GM21367 (cell line): ENCODE data around the gene MCC.

Experiments used
- ATAC-seq: cut with Tn5 transposase; IDR thresholded peaks from one replicate; pipeline ENCODE4 v1.9.1; 2021; ENCODE audit not compliant: unreplicated experiment

Gene MCC

DNA sequence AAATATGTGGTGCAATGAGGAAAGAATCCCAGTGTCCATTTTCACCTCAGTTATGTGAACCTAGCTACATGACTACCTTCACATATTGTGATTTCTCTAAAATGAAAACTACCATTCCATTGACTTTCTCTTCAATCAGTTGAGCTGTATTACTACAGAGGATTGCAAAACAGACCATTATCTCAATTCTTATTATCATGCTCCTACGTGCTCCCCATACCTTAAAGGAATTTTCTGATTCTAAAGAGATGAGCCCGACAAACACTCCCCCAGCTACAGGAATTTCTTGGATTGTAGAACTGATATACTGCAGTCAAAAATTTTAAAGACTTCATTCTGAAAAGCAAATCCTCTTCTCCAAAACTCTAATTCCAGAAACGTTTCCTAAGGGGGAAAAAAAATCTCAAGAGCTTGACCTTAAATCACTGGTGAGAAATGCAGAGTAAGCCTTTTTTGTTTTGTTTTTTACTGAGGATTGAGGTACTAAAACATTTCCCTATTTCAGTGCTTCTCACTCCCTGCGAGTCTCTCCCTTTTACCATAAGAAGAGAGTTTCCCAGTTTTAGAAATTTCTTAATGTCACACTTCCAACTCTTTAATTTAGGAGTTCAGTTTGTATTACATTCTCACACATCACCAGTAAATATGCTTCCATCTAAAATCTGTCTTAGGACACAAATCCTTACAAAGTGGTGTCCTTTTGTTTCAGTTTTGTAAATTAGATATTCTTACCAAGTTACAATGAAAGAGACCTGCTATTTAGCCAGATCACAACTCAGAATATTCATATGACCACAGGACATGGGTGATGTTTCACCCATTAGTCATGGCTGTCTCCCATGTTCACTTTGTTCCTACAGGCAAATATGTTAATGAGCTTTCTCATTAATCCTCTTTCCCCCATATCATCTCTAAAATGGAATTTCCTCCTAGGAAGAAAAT lies 257.3 kb downstream of the MCC start:
- no peak for ATAC-seq

DNA sequence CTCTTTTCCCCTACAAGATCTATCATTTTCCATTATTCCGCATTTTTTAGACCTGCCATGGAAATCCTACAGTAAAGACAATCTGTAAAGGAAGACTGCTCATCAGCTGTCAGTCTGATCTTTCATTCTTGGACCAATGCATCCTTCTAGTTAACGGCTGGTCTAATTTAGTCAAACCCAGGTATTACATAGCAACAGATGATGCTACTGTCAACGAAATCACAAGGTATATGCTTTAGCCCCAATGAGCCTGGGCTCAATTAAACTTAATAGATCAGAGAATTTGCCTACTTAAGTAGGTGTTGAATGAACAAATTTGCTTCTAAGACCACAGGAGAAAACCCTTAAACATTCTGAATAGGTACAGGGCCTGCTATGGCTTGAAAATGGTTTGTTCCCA lies 260.5 kb downstream of the MCC start:
- no peak for ATAC-seq

DNA sequence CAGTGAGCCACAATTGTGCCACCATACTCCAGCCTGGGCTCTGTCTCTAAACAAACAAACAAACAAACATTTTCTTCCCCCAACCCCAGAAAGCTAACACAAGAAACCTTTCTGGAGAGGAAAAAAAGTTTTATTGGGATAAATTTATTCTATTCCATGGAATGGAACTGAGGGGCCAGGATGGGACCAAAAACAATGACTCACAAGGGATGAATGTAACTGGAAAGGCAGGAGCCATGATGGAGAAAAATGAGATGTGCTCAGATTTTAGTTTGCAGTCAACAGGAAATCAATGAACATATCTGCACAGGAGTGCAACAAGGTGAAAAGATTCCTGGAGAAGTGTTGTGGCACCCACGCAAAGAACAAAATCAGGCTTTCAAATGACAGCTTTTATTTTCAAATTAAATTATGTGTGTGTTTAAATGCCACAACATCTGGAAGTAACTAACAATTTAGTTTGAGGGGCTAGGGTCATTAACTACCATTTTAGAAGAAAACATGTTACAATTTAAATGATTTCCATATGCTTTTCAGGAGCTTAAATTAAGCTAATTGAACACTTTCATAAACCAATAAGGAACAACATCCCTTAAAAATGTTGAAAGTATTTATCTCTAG lies 262.0 kb downstream of the MCC start:
- no peak for ATAC-seq

DNA sequence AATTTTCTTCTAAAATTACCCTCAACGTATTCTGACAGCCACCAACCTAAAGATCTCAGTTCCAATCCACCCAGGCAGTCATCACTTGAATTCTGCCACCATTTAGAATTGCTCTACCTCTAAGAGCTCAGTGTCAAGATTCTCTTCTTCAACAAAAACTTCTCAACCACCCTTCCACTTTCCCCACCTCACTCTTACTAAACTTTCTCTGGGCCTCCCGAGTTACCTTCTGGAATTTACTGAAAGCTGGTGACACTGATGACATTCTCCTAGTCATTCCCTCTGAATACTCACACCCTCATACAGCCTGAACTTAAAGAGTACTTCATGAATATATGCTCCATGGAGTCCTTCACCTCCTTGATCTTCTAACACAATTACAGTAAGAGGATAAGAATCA lies 263.0 kb downstream of the MCC start:
- no peak for ATAC-seq

DNA sequence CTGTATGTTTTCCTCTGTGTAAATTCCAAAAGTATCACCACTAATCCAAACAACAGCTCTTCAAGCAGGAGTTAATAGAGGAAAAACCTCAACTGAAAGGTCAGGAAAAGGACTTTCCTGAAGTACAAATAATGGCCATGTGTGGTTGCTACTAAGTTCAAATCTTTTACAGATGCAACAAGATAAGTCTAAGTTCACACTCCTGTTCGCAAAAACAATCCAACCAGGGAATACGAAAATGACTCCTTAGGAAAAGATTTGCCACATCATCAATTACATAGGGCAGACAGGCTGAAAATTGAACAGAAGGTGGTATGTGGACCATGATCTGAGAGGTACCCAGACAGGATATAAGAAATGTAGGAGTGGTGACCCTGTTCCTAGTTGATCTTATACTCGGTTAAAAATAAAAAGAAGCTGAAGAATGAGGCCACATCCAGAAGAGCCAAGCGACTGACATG lies 263.6 kb downstream of the MCC start:
- ATAC-seq: no peak

DNA sequence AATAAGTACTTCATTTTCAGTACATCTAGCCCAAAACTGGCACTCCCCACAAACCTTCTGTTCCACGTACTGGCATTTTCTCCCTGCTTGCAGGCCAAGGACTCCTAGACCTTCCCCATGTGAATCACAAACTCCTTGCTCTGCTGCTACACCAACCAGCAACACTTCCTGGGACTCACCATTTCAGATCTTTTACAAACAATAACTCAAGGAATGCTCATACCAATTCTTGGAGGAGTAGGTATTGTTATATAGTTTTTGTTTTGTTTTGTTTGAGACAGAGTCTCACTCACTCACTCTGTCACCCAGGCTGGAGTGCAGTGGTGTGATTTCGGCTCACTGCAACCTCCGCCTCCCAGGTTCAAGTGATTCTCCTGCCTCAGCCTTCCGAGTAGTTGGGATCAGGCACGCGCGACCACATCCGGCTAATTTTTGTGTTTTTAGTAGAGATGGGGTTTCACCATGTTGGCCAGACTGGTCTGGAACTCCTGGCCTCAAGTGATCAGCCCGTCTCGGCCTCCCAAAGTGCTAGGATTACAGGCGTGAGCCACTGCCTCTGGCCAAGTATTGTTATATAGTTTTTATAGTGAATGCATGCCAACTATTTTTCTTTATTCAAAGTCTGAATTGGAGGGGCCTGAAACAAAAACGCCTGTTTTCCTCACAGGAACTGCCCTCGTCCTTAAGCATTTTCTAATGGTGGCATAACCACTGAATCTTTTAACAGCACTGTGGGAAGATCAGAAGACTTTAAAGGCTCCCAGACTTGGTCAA lies 264.2 kb downstream of the MCC start:
- ATAC-seq: no peak

DNA sequence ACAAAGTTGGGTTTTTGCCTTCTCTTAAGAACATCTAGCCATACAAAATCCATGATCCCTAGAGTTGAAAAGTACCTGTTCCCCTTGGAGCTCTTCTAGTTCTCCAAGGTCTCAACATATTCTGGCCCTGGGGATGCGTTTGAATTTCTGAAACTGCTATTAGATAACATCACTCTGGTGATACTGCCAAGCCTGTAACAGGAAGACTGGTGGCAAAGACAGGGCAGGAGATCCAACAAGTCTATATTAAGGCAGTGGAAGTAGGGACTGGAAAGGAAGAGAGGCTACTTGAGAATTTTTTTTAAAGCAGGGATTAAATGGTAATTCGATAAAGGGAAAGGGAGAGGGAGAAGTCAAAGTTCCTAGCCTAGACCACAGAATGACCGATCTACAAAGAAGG lies 264.9 kb downstream of the MCC start:
- ATAC-seq: no peak

DNA sequence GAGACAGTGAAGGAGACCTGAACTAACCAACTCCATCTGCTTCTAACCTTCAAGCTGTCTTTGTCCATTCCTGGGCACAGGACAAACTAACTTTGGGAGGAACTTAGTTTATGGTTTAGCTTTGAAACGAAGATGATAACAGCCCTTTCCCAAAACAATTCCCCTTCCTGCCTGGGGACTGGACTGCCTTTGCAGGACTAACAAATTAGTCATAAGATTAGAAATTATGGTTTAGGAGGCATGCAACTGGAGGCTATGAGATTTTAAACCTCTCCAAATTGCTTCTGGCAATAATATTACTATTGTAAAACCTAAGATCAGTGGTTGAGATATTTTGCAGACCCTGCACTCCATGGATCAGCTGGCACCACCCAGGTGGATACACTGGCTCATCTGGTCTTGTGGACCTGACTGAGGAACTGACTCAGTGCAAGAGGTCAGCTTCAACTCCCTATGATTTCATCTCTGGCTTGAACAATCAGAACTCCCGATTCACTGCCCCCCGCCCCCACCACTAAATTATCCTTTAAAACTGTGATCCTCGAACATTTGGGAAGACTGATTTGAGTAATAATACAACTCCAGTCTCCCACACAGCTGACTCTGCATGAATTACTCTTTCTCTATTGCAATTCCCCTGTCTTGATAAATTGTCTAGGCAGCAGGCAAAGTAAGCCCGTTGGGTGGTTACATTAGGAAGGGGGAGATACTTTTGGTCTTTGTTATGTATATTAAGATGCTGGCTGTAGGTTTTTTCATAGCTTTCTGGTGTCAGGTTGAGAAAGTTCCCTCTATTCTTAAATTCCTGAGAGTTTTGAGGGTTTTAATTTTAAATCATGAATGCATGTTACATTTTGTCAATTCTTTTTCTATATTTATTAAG lies 266.7 kb downstream of the MCC start:
- ATAC-seq: no peak

DNA sequence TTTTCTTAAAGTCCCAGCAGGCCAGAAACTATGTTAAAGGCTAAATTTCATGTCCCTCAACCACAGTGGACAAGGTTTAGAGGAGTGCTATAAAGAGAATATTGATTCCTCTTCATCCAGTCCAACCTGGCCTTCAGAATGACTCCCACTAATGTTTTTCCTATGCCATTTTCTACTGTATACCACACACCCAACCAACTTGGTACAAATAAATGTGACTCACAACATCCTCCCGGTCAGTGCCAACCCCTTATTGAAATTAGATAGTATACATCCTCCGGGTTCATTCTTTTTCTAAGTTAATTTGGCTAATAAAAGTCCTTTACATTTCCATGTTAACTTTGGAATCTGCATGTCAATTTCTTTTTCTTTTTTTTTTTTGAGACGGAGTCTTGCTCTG lies 268.6 kb downstream of the MCC start:
- ATAC-seq: no peak

DNA sequence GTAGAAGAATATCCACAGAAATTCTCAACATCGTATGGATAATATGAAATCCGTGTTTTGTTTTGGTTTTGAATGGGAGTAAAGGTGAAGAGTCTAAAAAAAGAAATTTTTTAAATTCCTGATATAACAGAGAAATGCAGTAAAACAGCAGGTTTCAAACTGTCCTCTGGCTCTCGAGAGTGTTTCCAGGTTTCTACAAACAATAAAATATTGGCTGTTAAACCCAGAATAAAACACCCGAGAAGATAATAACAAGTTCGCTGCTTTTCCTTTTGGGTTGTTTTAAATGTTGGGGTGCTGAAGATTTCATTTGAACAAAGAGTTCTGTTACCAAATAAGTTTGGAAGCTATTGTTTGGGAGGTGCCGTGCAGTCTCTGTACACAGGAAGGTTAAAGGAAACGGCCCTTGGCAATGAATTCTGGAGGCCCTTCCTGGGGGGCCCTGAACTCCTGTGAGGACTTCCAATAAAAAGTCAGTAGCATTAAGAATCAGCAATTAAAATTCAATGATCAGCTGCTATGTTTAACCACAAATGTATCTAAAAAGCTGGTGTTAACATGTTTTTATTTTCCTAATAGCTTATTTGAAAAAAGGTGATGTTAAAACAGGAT lies 269.2 kb downstream of the MCC start:
- no peak for ATAC-seq

DNA sequence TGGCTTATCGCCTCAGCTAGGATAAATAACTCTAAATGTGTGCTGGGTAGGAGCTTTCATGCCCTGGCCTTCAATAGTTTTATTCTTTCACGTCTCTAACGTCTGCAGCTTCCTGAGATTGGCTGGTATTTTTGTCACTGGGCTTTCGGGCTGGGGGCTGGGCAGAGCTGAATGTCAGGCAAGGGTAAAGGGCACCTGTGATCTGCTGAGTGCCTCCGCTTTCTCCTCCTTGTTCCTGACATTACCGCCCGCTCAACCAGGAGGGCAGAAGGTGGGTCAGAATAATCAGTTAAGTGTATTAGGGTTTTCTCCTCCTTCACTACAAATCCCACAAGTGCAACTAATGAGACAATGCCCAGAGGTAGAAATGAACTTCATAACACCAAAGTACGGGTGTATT lies 270.1 kb downstream of the MCC start:
- no peak for ATAC-seq

DNA sequence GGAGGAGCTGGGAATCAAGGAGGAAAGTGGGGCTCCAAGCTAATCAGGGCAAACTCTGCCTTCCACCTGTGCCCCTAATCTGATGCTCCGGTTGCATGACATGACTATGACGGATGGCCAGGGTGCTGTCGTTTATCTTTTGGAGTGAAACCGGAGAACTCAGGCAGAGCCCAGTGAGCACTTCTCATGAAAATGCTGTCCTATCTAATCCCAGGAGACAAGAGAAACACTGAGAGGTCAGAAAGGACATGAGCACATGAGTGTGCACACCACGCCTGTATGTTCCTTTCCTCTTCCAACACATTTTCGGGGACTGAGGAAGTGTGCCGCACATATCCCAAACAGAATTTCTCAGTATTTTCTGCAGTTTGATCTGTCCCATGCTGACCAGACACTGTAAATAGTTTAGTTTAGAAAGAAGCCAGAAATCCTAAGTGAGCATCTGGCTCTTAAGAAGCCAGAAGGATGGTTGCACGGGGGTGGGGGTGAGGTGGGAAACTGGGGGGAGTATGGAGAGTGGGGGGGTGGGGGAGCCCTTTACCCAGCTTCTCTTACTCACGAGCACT lies 270.6 kb downstream of the MCC start:
- no peak for ATAC-seq

DNA sequence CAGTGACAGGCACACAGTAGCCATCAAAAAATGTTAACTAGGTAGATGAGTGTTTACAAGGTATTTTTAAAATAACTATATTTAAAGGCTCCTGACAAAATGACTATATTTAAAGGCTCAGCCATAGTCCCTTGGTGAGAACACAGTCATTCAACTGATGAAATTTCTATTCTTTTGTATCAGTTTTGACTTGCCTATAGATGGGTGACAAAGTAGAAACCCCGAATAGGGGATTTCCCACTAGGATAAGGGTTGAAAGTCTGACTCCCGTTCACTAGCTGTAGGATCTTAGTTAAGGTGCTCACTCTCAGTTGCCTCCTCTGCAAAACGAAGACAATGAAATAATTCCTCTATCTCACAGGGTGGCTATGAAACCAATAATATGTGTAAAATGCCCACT lies 271.7 kb downstream of the MCC start:
- no peak for ATAC-seq

DNA sequence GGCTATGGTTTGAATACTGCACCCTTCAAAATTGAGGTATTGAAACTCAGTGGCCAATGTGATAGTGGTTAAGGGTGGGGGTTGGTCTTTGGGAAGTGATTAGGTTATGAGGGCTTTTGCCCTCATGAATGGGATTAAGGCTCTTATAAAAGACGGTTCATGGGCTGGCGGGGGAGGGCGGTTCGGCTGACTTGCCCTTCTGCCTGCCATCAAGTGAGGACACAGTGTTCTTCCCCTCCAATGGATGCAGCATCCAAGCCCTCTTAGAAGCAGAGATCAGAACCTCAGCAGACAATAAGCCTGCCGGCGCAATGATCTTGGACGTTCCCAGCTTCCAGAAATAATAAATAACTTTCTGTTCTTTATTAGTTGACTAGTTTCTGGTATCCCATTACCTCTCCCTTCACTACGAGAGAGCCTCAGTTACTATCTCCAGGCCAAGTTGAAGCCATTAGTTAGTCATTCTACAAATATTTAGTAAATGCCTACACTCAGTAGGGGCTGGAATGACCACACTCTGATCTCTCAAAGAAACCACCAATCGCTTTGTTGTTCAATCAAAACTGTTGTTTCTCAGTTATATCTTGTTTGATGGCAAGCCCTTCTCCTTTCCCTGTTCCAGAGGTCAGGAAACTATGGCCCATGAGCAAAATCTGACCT lies 272.7 kb downstream of the MCC start:
- no peak for ATAC-seq

DNA sequence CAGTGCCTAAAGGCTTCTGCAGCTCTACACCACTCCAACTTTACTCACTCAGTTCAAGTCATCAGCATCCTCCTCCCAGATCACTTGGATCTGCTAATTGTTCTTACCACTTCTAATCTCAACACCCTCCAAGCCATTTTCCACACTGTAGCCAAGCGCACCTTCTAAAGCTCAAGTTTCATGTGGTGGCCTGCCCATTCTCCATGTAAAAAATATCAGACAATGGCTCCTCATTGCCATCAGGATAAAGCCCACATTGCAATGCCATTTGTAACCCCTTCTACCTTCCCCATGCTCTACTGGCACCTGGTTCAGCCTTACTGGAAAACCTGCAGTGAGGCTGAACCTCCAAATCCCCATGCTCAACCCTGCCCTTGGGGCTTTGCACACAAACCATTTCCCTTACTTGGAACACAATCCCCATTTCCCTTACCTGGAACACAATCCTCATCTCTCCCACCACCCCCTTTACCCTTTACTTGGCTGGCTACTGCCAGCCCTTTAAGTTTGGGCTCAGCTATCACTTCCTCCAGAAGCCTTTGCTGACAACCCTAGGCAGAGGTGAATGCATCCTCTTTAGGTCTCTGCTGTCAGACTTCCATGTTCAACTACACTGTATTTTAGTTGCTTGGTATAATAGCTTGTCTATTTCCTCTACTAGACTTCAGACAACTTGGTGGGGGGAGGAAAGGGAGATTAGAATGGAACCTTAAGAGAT lies 273.5 kb downstream of the MCC start:
- ATAC-seq: no peak

DNA sequence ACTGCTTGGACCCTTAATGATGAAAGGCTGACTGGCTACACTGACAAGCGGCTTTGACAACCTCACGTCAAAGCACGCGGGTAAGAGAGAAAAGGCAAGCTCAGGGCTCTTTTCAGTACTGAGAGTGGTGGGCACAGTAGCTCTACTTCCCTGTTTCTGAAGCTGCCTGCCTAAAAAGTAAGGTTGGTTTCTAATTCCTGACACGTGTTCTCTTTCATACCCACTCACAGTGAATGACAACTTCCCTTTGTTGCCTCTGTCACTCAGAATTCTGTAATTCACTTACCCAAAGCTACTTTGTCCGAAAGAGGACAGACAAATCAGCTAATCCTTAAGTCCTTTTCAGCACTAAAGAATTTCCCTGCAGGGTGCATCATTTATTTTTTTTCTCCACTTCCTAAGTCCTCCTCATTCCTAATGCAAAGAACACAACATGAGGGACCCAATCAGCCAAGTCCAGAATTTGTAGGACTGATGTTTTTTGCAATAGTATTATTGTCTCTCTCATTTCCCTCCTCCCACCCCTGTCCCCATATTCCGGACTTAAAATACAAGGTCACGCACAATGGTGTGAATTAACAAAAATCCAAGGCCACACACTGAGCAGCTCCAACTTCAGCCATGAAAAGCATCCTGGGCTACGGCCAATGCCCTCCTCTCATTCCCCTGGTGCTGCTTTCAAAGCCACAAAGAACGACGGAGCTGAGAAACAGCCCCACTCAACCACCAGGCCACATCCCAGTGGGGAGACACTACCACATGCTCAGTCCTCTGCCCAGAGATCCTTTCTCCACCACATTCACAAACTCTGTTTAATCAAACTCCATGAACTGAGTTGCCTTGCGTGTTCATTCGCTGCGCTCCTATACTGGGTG lies 274.5 kb downstream of the MCC start:
- no peak for ATAC-seq

DNA sequence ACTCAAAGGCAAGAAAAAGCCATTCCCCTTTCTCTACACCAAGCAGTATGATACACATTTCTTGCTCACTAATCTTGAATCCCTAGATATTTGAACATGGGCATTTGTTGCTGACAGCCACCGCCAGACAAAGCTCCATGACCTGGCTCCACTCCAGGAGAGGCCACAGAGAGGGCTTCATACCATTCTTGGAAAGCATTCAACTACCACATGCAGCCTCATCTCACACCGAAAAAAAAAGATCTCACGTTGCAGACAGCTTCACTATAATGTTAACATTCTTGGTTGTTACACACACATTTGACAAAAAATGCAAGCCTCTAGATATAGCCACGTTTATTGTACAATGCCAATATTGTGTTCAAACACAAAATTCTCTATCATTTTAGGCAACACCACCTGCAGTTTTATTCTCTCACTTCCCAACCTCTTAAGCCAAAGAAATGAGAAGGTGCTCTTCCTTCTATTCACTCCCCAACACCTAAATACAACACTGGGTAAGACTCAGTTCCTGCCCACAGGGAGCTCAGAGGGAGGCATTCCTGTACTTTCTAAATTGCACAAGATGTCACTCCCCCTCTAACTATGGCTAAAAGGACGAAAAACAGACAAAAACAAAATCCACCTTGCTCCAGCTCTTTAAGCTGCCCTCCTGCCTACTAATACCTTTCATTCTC lies 275.9 kb downstream of the MCC start:
- ATAC-seq: no peak
